COLO668 (cell line): Measurements from ENCODE around the gene KLHL18.
A peak's percentile ranks its signal among the peaks of the same experiment; 100 is the strongest.
"Not testable (repeated sequence)": the region's sequence is repeated elsewhere in the genome, so short reads cannot be mapped to it uniquely, and the experiment has no call there.

Experiments
- DNase-seq: peaks from one replicate; lab custom pipeline; 2025; ENCODE audit not compliant: unreplicated experiment; lab: John Stamatoyannopoulos, UW

The KLHL18 gene

DNA sequence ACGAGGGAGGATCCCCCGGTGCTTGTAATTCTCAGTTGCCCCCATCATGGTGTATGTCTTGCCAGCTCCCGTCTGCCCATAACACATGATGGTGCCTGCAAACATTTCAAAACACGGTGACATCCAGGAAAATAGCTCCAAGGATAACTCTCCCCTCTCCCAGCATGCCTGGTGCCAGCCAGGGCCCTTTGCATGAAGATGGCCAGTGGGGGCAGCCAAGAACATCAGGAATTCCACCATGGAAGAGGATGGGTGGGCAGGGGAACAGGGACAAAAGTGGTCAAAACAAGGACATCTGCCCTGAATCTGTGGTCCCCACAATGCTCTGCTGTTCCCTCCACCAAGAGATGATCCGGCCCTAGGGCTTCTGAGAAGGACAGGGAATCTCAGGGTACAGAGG lies 9.2 kb upstream of the KLHL18 start:
- no peak for DNase-seq

DNA sequence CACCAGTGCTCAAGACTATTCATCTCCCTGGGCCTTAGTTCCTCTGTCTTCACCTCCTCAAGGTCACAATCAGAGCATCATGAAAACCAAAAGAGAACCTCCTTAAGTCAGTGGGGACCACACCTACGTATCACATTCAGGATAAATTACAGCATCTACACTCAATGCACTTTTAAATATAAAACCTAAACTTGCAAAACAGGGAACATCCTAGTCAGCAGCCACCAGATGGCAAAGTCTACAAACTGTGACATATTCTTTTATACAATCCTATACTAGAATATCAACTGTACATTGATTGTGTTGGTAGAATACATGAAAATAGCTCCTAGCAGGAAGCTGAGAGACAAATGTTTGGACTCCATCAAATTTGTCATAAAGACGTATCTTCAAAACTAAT lies 8.1 kb upstream of the KLHL18 start:
- DNase-seq, result no peak

DNA sequence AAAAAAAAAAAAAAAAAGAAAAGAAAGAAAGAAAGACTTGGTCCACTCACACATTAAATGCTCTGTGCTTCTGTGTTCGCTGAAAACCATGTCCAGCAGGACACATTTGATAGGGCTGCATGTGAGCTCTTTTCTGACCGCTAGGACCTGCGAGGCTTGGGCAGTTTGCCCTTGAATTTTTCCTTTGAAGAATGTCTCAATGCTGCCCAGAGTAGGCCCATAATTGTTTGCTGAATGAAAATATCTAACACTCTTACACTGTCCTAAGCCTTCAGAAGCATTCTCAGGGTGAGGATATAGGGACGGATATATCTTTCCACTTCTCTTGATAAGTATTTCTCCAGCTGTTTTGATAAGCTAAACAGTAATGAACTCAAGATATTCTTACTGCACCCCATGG lies 6.2 kb upstream of the KLHL18 start:
- no peak for DNase-seq

DNA sequence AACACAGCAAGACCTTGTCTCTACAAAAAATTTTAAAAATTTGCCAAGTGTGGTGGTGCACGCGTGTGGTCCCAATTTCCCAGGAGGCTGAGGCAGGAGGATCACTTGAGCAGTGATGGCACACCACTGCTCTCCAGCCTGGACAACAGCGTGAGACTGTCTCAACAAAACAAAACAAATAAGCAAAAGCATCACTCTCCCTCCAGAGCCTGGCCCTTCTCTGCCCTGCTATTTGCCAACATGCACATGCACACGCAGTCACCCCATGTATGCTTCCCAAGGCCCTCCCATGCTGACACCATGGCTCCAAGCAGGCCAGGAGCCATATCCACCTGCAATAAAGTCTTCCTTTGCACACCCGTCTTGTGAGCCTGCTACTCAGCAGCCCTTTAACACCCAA lies 2.2 kb upstream of the KLHL18 start:
- DNase-seq, result no peak

DNA sequence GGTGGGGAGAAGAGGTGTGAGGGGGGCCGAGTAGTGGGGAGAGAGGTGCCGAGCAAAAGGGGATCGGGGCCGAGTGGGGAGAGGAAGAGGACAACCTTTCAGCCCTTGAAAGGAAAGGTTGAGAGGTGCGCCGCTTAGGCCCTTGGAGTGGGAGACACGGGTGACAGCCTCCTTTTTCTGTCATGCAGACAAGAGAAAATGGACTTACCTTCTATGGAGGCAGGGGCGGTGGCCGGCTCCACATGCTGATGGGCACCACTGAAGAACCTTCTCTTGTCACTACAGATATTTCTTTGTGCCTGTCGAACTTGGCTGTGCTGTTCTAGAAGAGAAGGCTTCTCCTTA lies 421 bp downstream of the KLHL18 start:
- peak; percentile 8 for DNase-seq

DNA sequence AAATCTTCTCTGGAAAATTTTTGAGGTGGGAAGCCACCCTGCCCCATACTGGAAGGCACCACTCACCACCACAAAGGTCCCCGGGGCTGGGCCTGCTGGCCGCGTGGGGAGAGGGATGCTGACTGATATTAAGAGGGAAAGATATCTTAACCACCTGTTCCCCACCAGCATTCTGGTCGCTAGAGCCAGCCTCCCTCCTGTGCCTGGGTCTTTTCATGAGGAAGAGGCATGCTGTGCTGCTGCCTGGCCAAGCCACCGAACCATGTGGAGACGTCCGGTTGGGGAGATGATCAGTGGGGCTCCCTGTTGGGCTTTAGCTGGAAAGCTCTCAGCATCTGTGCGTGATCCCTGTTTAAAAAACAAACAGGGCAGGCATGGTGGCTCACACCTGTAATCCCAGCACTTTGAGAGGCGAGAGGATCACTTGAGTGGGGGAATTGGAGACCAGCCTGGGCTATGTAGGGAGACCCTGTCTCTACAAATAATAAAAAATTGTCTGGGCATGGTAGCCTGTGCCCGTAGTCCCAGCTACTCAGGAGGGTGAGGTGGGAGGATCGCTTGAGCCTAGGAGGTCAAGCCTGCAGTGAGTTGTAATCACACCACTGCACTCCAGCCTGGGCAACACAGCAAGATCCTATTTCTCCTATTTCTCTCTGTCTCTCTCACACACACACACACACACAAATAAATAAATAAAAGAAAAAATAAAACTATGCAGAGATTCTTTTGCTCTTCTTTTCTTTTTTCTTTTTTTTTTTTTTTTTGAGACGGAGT lies 1.0 kb downstream of the KLHL18 start:
- peak; percentile 20 for DNase-seq

DNA sequence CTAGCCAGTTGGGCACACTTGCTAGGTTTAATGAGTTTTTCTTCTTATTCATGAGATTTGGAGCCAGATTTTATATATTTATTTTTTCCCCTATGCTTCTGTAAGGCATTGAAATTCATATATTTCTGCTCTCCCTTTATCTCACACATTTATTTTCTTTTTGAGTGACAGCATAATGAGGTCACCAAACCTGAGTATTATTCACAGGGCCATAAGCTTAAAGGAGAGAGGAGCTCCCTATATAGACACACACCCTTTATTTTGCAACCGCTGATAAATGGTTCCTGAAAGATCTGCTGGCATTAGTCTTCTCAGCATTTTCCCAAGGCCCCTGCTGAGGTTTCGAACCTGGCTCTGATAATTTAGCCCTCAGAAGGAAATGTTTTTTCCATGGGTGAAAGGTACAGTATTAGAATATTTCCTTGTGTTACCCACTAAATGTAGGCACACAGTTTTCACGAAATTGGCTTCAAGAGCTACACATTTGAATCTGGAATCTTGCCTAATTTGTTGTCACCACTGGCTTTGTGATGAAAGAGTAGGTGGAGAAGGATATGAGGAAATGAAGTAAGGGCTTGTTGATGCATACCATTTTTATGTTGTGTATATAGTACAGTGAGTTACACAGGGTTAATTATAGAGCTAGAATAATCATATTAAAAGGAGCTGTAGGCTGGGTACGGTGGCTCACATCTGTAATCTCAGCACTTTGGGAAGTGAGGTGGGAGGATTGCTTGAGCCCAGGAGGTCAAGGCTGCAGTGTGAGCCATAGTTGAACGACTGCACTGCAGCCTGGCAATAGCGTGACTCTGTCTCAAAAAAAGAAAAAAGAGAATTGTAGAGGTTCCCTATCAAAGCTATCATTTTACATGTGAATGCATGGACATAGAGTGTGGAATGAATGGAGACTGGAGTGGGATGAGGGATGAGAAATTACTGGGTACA lies 6.5 kb downstream of the KLHL18 start:
- DNase-seq, result no peak

DNA sequence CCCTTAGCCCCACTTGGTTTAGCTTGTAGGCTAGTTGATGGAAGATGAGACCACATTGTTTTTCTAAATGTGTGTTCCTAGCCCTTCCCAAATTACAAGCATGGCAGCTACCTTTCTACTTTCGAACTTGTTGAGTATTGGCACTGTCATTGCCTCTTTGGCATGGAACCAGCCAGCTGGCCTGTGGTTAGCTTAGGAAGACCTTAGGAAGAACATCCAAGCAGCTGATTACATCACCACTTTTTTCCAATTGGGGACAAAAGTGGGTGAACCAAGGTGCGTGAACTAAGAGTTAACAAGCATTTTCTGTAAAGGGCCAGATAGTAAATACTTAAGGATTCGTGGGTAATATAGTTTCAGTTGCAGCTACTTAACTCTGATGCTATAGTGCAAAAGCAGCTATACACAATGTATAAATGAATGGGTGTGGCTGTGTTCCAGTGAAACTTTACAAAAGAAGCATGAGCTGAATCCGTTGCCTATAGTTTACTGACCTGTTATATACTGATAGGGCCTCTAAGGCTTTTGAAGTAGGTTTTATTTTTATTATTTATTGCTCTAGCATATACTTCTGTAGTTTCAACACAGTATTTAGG lies 8.5 kb downstream of the KLHL18 start:
- no peak for DNase-seq

DNA sequence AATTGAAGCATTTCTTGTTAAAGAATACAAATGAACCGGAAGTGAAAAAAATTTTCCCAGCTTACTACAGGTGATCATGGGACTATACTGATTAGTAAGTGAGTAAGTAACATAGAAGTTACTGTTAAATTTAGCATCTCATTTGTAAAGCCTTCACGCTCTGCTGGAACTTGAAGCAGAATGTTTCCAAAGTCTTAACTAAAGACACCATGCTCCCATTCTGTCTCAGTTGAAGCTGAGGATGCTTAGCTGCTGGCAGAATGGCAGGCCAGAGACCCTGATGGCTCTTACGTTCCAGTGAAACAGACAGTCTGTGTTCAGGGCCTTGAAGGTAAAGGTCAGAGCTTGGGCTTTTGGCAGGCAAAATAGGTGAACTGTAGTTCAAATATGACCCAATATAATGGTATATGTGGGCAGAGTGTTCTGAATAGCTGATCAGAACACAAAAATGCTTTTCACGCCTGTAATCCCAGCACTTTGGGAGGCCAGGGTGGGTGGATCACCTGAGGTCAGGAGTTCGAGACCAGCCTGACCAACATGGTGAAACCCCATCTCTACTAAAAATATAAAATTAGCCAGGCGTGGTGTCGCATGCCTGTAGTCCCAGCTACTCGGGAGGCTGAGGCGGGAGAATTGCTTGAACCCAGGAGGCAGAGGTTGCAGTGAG lies 9.1 kb downstream of the KLHL18 start:
- DNase-seq, result not testable (repeated sequence)

DNA sequence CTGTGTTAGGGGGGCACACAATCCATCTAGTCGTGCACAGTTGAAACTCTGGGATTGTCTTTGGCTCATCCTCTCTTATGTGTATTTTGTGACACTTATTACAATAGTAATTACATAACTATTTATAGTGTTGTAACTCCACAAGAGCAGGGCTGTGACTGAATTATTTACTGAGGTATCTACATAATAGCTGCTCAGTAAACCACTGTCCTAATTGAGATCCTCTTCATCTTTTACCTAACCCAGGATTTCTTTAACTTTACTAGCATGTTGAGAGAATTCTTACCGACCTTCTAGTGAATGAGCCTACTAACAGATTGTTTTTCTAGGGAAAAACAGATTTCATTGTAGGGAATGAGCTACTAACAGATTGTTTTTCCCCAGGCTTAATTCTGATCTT lies 11.1 kb downstream of the KLHL18 start:
- DNase-seq, result no peak

DNA sequence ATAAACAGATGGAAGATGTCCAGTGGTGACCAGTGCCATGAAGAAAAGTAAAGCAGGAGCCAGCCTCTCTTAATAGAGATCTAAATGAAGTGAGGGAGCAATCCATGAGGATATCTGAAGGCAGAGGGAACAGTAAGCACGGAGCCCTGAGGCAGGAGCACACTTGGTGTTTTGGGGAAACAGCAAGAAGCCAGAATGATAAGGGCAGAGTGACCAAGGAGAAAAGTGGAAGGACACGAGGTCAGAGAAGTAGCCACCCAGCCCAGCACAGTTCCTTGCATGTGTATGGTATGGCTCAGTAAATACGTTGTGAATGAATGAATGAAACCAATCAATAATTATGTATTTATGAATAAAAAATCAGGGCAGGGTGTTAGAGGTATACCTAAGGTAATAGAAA lies 11.6 kb downstream of the KLHL18 start:
- no peak for DNase-seq

DNA sequence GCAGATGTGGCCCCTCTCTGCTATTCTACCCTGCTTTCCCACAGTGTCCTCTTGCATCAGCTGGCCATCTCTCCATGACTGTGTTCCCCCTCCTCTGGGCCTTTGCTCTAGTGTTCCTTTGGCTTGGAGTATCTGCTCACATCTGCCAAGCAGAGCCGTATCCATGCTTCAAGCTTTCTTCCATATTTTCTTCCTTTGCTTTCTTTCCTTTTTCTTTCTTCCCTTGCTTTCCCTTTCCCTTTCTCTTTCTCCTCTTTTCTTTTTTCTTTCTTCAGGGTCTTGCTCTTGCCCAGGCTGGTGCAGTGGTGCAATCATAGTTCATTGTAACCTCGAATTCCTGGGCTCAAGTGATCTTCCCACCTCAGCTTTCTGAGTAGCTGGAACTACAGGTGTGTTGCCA lies 12.6 kb downstream of the KLHL18 start:
- no peak for DNase-seq

DNA sequence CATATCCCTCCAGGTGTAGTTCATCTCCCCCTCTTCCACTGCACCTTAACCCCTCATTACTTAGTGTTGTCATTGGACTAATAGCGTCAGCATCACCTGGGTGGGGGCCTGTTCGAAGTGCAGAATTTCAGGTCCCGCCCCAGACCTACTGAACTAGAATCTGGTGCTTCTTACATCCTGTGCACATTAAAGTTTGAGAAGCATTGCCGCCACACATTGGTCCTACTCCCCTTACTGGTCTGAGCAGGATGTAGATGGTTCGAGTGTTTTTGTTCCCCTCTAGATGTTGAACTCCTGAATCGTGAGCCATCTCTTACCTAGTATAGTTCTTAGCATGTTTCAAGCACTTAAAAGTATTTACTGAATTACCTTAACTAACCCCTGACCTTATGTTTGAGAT lies 13.2 kb downstream of the KLHL18 start:
- DNase-seq, result no peak

DNA sequence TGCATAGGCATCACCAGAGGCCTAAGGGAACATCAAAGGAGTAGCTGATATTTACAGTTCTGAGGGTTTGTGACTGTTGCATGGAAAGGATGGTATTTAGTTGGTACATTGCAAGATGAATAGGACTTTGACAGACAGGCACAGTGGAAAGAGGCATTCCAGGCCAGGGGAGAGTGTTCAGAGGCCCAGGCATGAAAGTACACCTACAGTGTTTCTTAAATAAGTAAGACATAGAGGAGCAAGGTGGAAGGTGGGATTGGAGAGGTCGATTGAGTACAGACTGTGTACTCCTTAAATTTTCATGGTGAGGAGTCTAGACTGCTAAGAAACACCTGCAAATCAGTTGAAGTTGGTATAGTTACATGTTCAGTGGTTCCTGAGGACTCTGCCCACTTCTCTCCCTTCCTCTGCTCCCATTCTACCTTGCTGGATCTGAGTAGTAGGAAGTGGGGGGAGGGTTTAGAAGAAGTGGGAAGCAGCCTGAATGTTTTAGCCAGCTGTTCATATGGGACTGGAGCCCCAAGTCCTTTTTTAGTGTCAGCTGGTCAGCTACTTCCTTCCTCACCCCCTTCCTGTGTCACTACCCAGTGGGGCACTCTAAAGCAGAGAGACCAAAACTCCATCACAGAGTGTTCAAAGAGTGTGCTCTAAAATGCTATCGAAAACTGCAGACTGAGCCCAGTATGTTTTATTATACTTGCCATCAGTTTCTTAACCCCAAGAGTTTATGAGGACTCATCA lies 14.0 kb downstream of the KLHL18 start:
- no peak for DNase-seq

DNA sequence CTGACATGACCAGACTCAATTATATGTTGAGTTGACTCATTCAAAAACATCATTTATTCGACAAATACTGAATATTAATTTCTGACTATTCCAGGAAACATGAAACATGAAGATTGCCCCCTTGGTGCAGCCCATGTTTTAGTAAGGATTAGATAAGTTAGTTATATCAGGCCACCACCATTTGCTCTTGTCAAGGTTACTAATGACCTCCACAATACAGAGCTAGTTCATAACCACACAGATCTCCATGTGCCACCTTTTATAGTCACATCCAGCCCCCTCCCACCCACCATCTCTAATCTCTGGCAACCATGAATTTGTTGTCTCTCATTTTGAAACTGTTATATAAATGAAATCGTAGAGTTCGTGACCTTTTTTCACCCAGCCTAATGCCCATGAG lies 15.7 kb downstream of the KLHL18 start:
- DNase-seq, result no peak

DNA sequence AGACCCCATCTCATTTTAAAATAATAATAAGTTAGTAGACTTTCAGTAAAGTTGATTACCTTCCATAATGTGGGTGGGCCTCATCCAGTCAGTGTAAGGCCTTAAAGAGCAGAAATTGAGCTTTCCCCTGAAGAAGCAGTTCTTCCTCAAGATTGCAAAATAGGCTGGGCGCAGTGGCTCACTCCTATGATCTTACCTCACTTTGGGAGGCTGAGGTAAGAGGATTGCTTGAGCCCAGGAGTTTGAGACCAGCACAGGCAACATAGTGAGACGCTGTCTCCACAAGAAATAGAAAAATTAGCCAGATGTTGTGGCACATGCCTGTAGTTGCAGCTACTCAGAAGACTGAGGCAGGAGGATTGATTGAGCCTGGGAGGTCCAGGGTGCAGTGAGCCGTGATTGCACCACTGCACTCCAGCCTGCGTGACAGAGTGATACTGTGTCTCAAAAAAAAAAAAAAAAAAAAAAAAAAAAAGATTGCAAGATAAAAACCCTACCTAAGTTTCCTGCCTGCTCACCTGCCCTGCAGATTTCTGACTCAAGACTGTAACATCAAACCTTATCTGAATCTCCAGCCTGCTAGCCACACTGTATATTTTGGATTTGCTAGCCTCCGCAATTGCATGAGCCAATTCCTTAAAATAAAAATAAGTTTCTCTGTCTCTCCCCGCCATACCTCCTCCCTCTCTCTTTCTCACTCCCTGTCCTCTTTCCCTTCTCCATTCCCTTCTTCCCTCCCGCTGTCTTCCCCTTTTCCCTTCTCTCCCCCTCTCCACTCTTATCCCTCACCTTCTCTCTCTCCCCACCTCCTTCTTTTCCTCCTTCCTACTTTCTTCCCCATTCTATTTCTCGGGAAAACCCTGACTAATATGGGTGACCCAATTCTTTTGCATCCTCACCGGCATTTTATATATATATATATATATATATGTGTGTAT lies 16.9 kb downstream of the KLHL18 start:
- DNase-seq, result no peak

DNA sequence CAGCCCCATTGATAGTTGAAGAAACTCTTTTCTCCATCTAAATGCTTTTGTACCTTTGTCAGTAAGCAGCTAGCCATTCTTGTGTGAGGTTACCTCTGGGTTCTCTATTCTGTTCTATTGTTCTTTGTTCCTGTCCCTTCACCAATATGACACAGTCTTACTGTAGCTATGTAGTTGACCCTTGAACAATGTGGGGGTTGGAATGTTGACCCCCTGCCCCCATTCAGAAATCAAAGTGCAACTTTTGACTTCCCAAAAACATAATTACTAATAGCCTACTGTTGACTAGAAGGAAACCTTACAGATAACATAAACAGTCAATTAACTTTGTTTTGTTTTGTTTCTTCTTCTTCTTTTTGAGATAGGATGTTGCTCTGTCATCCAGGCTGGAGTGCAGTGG lies 18.7 kb downstream of the KLHL18 start:
- no peak for DNase-seq

DNA sequence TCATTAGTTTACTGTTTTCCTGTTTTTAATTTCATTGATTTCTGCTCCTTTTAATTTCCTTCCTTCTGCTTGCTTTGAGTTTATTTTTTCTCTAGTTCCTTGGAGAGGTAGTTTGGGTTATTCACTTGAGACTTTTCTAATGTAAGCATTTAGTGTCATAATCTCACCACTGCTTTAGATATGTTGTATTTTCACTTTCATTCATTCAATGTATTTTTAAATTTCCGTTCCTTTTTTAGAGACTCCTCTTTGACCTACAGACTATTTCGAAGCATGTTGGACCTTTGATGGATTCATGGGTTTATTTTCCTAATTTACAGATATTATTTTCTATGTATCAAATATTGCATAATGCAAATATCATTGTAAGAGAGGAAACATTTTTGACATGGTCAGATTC lies 23.3 kb downstream of the KLHL18 start:
- no peak for DNase-seq

DNA sequence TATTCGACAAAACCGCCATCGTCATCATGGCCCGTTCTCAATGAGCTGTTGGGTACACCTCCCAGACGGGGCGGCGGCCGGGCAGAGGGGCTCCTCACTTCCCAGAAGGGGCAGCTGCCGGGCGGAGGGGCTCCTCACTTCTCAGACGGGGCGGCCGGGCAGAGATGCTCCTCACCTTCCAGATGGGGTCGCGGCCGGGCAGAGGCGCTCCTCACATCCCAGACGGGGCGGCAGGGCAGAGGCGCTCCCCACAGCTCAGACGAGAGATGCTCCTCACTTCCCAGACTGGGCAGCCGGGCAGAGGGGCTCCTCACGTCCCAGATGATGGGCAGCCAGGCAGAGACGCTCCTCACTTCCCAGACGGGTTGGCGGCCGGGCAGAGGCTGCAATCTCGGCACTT lies 26.5 kb downstream of the KLHL18 start:
- not testable (repeated sequence) for DNase-seq

DNA sequence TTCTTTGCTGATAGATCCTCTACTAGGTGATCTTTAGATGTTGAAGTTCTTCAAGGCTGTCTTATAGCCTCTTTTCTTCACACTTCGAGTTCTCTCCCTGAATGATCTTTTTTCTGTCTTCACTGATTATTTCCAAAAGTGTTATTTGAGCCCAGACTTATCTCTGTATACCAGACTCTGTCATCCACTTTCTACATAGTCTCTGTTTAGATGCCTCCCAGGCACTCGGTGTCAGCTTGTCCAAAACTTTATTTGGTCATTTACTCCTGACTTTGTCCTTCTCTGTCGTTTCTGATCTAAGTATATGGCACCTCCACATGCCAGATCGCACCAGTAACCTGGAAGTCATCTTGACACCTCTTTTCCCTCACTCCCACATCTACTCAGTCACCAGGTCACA lies 27.6 kb downstream of the KLHL18 start:
- no peak for DNase-seq
